Activated CD4-positive, CD25-positive, alpha-beta regulatory T cell (primary cell): ENCODE results near the gene BEGAIN.

Source experiments
- DNase-seq, 4 experiments: peaks; one replicate each; lab custom pipeline; 2025; lab: John Stamatoyannopoulos, UW

BEGAIN gene

DNA sequence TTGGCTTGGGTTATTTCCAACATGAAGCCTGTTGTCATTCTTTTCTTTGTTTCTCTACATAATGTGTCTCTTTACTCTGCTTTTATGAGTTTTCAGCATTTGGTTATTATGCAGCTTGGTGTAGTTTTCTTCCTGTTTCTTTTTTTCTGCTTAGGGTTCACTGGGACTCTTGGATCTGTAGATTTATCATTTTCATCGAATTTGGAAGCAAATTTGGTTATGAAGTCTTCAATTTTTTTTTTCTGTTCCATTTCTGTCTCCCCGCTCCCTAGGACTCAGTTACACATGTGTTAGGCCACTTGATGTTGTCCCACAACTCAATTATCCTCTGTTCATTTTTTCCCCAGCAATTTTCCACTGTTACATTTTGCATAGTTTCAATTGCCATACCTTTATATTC is 13.8 kb upstream of the BEGAIN start:
- no peak for DNase-seq

DNA sequence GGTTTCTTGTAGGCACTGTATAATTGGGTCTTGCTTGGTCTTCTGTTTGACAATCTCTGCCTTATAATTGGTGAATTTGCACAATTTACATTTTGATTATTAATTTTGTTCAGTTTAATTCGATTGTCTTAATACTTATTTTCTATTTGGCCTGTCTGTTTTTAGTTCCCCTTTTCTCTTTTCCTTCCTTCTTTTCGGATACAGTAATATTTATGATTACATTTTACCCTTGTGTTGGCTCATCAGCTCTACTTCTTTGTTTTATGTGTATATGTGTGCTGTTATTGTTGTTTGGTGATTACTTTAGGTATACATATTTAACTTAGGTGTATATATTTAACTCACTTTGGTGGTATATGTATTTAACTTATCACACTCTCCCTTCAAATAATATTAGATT is 12.8 kb upstream of the BEGAIN start:
- DNase-seq: no peak

DNA sequence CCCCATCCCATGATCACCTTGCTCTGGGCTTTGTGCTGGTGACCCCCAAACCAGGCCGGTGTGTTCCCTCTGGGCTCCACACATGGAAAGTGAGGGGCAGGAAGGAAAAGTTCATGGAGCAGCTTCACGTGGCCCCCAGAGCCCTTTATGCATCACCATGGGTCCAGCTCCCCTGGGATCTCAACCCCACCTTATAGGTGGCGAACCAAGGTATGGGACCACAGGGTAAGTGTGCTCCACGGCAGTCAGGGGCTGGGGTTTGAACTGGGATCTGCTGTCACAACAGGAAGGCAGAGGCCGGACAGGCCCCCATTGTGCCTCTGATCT is 7.4 kb upstream of the BEGAIN start:
- no peak for DNase-seq

GRCh38 chr14:100593751-100594624 is 6.8 kb upstream of the BEGAIN start:
- DNase-seq: no peak

- no peak for DNase-seq
Observed at GRCh38 chr14:100592972-100593371, 5.8 kb upstream of the BEGAIN start.

DNA sequence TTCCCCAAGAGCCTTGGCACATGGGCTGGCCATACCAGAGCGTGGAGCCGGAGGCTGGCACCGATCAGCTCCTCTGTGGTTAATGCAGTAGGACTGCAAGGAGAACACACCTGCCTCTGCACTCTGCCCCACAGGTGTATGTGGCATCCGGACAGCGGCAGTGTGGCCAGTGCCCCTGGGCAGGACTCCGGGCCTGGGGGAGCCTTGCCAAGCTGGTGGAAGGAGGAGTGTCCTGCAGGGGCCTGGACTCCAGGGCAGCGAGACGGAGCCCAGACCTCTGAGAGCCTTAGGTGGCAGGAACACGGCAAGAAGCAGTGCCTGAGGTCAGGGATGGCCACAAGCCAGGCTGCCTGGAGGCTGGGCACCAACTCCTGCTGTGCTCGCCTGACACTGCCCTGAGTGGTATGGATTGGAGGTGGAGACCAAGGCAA is 5.3 kb upstream of the BEGAIN start:
- no peak for DNase-seq

GRCh38 chr14:100591453-100592371 is 4.5 kb upstream of the BEGAIN start:
- DNase-seq: no peak

GRCh38 chr14:100590726-100591452 is 3.7 kb upstream of the BEGAIN start:
- no peak for DNase-seq

DNA sequence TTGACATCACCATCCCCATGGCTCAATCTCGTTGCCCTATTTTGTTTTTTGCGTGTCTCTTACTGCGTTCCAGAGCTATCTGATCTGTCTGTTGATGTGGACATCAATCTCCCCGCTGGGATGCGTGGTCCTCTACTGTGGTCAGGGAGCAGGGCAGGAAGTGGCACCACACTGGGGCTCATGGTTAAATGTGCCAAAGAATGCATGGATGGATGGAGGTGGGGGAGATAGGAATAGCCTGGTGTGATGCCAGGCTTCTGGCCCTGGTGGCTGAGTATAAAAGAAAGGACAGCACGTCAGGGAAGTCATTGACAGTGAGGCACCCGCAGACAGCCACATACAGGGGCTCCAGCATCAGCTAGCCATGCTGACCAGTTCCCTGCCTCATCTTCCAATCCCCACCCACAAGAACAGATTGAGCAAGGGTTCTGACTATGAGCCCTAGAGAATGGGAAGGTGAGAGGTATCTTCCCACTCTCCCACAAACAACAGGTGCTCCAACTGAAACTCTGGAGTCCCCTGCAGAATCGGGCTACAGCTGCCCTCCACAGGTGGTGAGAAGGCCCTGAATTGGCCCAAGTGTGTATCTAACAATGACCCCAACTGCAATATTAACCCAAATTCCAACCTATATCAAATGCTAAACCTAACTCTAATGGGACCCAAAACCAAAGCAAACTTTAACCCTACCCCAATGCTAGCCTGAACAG is 2.7 kb upstream of the BEGAIN start:
- DNase-seq: no peak

DNA sequence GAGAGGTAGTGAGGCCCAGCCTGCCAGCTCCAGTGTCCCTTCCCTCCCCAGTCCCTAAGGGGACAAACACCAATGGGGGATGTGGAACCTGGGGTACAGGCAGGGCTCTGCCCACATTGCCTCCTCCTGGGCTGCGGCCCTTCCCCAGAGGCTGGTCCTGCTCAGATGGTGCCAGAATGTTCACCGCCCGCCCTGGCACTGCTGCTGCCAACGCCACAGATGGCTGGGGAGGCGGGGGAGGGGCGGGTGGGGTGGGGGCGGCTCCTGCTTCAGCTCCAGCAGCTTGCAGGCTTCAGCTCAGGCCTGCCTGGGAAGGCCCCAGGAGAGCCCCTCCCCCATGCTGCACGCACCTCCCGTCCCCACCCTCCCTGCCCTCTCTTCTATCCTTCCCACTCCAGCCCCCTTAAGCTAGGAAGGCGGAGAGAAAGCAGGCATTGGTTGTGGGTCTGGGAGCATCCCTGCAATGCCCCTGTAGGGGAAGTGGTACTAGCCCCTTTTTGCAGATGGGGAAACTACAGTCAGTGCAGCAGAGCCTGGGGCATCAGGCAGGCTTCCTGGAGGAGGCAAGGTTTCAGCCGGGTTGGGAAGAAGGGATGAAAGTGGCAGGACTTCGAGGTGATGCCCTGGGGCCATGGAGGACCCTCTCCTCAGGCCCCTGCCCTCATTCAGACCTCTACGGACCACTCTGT is 2.0 kb upstream of the BEGAIN start:
- no peak for DNase-seq

GRCh38 chr14:100588671-100589070 is 1.5 kb upstream of the BEGAIN start:
- DNase-seq: no peak

GRCh38 chr14:100587763-100588411 is 670 bp upstream of the BEGAIN start:
- no peak for DNase-seq

DNA sequence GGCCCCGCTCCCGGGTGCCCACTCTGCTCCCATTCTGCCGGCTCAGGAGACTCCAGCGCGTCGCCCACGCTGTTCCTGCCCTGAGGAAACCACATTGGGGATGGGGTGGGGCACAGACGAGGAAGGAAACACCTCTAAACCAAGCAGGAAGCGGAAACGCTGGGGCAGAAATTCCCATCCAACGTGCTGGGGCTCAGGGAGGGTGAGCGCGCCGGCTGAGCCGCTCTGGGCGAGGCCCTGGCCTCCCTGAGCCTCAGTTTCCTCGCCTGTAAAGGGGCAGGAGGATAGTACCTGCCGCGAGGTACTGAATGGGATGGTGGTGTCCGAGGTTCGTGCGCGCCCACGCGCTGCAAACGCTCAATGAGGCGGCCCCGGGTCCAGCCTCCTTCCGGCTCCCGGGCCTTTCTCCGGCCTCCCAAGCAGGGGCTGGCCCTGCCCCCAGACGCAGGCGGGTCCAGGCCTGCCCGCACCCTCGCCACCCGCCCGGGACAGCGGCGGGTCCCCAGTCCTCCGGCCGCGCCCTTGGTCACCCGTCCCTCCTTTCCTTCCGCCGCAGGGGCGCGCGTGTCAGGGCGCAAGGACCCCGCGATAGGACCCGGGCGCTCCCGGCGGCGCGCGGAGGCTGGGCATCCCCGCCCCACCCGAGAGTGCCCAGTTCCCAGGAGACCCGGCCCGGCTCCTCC is 673 bp downstream of the BEGAIN start:
- DNase-seq: no peak

DNA sequence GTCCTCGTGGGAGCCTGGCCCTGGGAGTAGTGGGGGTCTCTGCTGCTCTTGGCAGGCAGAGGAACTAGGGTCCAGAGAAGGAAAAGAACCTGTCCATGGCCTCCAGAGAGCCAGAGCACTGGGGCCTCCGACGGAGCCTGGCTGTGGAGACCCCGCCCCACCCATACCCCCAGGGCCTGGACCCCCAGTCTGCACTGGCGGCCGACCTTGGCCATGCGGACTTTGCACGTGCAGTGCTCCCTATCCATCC is 1.1 kb downstream of the BEGAIN start:
- DNase-seq: no peak

DNA sequence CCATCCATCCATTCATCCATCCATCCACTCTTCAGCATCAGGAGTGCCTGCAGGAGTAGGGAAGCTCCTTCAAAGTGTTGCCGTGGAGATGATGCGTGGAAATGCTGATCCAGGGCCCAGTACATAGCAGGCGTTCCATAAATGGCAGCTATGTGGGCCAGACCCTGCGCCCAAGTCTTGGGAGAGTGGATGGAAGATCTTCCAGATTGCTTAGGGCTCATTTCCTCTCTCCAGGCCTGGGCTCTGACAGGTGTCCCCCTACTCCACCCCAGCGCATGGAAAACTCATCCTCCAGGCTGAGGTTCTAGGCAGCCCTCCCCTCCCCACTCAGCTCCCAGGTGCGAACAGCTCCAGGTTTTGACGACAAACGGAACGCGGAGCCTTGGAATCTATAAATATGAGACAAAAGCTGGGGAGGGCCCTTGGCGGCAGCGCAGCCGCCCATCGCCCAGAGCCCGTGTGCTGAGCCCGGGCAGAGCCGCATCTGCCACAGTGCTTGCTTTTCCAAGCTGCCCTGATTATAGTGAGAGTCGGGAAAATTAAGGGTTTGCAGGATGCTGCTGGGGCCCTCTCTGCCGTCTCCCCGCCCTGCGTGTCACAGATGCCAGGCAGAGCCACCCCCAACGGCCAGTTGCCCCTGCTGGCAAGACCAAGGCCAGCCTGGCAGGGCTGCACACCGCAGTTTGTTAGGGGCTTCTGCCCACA is 1.6 kb downstream of the BEGAIN start:
- DNase-seq: no peak

GRCh38 chr14:100584056-100585031 is 2.9 kb downstream of the BEGAIN start:
- no peak for DNase-seq

GRCh38 chr14:100583245-100583644 is 4.0 kb downstream of the BEGAIN start:
- DNase-seq: no peak

GRCh38 chr14:100582496-100583165 is 4.6 kb downstream of the BEGAIN start:
- DNase-seq: no peak
